NT2/D1 (cell line): ENCODE results near the gene RPUSD4.

Experiments
- YY1 ChIP-seq: IDR thresholded peaks from 2 replicates; pipeline ENCODE4 v1.6.1; 2011; ENCODE audit not compliant: insufficient read length, insufficient read depth
- ZNF274 ChIP-seq: IDR thresholded peaks from 2 replicates; pipeline ENCODE4 v1.6.1; 2011; ENCODE audit warnings: mild to moderate bottlenecking, low read depth, low read length

- TF ChIP-seq YY1: no peak
- no peak for TF ChIP-seq ZNF274
Observed at GRCh38 chr11:126254819-126255218, 43.4 kb upstream of the RPUSD4 start.
